A204.1 (cell line): ENCODE results near the gene PAK4.

Experiments used
- FAIRE-seq: peaks from 2 replicates; lab custom pipeline; 2012; peaks lifted over from hg19 to GRCh38; lab: Jason Lieb, UNC

Gene PAK4

DNA sequence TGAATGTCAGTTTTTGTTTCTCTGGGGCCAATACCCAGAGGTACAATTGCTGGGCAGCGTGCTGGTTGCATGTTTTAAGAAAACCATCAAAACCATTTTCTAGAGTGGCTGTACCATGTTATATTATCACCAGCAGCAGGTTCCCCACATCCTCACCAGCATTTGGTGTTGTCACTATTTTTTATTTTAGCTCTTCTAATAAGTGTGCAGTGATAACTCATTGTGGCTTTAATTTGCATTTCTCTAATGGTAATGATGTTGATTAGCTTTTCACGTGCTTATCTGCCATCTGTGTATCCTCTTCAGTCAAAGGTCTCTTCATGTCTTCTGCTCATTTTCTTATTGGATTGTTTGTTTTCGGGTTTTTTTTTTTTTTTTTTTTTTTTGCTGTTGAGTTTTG lies 21.9 kb downstream of the PAK4 start:
- no peak for FAIRE-seq

DNA sequence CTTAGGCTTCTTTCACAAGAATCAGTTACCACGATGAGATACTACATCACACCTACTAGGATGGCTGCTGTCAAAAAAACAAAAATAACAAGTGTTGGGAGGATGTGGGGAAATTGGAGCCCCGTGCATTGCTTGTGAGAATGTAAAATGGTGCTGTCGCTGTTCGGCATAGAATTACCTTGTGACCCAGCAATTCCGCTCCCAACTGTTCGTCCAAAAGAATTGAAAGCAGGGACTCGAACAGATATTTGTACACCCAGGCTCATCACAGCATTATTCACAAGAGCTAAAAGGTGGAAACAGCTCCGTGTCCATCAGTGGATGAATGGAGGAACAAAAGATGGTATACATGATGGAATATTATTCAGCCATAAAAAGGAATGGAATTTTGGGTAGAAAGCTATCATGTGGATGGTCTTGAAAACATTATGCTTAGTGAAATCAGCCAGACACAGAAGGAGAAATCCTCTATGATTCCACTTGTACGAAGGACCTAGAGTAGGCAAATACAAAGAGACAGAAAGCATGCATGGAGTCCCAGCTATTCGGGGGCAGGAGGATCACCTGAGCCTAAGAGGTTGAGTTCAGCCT lies 23.4 kb downstream of the PAK4 start:
- no peak for FAIRE-seq

DNA sequence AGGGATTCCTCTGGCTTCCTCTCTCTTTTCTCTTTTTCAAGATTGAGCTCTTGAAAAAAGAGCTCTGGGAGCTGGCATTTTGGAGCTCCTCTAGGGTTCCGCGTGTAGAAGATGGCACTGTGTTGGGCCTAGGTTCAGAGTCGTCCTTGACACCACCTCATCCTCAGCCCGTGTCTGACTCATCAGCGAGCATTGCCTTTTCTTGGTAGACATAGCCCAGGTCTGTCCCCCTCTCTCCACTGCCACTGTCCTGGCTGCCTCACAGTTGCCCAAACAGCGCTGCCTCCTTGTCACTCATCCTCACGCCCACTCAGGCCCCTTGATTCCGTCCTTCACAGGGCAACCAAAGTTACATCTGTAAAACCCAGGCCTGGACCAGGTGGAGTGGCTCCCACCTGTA lies 24.6 kb downstream of the PAK4 start:
- no peak for FAIRE-seq

DNA sequence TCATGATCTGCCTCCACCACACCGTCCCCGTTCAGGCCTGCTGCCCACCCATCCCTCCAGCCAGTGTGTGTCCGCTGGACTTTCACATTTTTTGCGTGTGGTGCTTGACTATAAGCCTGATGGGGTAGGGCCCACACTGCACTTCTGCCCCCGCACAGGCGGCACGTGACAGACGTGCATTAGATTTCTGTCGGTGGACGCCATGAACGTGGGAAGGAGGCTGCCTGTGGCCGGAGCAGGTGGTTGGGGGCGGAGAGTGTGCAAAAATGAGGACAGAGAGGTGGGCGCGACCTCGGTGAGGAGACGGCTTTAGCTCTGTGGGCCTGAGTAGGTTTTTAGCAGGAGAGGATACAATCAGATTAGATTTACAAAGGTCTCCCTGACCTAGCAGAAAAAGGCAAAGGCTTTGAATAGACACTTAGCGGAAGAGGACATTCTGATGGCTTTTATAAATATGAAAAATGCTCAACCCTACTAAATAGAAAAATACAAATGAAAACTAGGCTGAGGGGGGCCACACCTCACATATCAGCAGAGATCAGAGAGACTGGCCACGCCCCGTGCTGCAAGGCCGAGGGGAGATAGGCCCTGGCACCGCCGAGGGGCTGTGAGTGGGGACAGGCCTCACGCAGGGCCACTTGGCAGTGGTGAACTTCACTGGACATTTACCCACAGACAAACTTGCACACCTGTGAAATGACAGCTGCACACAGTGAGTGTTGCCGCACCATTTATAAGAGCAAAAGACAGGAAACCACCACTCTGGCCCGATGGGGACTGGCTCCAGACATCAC lies 25.4 kb downstream of the PAK4 start:
- FAIRE-seq: no peak

DNA sequence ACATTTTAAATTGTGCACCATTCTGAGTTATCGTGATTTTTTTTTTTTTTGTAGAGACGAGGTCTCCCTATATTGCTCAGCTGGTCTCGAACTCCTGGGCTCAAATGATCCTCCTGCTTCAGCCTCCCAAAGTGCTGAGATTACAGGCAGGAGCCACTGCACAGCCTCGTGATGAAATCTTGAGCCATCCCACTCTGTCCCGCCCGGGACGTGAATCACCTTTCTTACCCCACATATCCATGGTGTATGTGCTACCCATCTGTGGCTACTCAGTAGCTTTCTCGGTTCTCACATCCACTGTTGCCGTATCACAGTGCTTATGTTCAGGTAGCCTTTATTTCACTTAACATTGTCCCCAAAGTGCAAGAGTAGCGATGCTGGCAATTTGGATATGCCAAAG lies 26.5 kb downstream of the PAK4 start:
- FAIRE-seq: no peak

DNA sequence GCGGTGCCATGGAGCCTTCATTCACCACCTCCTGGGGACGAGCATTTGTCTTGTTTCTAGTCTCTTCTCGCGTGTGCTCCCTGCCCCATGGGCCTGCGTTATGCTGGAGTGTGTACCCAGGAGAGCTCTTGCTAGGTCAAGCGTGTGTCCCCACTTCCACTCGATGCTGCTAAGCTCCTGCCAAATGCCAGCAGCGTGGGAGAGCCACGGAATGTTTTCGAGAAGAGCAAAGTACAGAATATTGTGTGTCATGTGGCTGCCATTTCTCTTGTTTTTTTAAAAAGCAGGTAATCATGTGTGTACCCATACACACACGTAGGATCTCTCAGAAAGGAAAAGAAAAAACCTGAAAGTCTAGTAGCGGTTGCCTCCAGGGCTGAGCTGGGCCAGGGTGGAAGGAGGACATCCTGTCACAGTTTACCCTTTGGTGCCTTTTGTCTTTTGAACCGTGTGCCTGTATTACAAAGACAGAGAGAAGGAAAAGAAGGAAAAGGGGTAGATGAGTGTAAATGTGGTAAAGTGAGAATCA lies 28.6 kb downstream of the PAK4 start:
- FAIRE-seq: no peak

DNA sequence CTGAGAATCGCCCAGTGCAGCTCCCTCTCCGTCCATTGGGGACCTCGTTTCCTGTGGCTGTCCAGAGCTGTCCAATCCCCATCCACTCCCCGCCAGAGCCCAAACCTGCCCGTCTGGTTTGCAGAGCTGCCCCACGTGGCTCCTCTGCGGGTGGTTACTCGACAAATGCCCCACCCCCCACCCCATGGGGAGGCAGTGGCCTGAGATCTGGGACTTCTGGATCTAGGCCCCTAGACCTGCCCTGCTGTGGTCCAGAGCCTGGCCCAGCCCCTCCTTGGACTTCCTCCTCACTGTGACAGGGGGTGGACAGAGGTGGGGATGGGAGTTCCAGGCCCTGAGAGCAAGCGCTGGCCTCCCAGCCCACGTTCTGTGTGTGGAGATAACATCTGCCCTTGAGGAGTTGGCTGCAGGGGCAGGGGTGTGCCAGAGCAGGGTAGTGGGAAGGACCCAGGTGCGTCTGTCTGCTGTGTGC lies 29.1 kb downstream of the PAK4 start:
- FAIRE-seq: no peak

DNA sequence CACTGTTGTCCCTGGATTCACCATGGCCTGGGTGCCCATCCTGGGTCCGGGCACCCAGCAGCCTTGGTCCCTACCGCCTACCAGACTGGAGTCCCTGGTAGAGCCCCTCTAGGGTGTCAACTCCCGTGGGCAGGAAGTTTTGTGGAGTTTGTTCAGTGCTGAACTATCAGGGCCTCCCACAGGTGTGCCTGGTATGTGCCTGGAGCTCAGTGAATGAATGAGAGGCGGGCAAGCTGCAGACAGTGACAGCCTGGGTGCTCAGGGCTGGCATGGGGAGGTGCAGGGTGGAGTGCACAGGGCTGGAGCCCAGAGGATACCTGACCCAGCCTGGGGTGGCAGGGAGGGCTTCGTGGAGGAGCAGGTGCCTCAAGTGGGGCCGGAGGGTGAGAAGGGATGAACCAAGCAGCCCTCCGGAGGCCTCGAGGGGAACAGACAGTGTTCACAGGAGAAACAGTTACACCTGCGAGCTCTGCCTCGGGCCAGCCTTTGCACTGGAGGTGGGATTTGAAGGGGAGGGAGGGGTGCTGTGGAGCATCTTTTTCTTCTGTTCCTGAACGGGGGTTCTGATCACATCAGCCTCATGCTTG lies 29.6 kb downstream of the PAK4 start:
- FAIRE-seq: no peak

DNA sequence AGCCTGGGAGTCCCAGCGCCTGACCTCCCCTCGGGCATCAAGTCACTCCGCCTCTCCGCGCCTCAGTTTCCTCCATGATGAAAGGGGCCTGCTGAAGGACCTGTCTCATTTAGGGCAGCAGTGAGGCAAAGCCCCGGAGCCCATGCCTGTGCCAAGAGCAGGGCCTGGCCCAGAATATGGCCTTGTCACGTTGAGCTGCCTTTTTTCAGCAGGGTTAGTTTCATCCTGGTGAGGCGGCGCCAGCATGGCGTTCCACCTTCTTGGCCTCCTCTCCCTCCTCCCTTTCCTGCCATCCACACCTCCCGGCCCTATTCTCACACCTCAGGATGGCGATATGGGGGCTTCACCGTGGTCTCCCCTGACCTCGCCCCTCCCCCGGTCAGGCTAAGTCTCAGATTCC lies 30.2 kb downstream of the PAK4 start:
- FAIRE-seq: no peak

DNA sequence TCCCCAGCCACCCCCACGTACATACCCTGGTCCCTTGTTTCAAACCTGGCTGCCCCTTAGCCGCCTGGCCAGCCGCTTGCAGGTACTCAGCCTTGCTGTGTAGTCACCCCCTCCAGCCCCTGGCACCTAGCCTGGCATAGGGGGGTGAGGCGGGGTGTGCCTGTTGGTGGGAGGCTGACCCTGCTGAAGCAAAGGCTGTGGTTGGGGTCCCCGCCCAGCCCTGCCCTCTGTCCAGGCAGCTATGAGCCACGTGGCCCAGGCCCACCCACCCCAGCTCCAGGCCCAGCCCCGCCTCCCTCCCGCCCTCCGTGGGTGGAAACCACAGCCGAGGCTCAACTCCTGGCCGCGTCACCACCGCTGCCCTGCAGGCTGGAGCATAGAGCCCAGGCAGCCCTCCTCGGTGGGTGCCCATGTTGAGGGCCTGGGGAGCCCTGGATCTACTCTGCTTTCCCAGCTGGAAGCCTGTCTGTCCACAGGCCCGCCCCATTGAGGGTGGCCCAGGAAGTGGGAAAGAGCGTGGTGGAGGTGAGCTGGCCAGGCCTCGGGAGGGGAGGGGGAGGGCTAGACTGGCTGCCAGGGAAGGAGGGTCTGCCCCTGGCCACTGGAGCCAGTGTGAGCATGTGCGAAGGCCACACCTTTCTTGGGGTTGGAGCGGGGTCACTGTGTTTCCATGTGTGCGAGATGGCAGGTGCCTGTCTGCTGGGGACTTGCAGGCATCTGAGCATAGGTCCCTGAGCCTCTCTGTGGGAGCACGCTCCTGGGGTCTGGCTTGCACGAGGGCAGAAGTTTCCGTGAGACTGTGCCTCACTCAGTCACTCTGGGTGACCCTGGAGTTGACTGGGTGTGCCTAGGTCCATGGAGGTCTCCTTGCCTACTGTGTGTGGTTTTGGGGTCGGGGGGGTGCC lies 31.0 kb downstream of the PAK4 start:
- no peak for FAIRE-seq

DNA sequence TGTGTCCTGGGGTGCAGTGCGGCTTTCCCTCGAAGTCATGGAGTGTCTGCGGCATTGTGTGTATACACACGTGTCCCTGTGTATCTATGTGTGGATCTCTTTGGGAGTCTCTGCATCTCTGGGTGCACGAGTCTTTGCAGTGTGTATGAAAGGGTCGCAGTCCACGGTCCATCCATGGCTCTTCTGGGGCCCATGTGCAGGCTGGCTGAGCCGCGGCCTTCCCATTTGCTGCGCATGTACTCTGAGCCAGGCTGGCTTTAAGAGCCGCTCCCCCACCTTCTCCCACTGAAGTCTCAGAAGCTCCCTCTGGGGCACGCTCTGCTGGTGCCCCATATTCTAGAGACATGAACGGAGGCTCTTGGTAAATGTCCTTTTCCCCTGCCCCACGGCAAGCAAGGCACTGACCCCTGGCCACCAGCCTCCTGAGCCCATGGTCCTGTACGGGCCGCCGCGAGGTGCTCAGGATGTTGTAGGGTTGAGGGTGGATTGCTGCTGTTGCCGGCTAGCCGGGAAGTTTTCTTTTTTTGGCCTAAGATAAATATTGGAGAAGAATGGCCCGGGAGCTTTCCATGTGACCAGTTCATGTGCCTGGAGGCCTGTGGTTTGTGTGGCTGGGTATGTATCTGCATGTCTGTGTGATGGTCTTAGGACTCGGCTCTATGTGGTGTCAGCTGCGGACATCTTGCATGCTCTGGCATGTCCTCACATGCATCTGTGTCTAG lies 31.9 kb downstream of the PAK4 start:
- FAIRE-seq: no peak

DNA sequence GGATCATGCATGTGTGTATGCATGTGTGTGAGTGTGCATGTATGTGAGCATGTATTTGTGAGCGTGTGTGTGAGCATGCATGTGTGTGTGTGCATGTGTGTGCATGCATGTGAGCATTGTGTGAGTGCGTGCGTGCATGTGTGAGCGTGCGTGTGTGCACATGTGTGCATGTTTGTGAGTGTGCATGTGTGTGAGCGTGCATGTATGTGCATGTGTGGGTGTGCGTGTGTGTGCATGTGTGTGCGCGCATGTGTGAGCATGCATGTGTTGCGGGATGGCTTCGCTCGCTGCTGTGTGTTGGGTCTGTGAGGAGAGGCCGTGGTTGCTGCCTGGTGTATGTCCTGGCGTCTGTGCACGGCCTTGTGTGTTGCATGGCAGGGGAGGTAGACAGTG lies 32.4 kb downstream of the PAK4 start:
- FAIRE-seq: no peak

DNA sequence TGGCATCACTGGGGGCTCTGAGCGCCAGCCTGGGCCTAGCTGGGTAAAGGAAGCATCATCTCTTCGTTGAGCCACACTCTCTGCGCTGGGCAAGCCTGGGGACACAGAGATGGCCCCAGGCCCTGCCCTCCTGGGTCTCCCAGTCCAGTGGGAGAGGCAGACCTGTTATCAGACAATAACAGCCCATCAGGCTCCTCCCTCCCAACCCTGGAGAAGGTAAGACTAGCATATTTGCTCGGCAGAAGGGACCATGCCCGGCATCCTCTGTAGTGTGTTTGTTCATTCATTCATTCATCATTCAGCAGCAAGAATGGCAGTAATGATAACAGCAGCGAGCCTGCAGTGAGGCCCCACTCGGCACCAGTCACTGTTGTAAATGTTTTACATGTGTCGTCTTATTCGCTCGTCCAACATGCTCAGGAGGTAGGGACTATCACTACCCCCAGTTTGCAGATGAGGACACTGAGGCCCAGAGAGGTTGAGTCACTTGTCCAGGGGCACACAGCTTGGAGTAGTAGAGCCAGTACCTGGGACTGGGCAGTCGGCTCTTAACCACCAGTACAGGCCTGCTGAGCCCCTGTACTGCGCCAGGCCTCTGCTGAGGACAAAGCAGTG lies 33.2 kb downstream of the PAK4 start:
- no peak for FAIRE-seq

DNA sequence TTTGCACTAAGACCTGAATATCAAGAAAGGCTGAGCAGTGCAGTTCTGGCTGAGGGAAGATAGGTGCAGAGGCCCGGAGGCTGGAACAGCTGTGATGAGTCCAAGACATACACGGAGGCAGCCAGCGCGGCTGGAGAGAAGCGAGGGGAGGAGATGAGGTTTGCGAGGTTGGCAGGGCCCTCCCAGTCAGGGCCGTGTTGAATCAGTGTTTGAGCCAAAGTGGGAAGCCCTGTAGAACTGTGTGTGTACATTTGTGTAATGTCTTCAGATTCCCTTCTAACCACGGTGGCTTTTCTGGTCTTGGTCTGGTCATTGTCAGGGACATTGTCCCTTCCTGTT lies 34.9 kb downstream of the PAK4 start:
- no peak for FAIRE-seq

DNA sequence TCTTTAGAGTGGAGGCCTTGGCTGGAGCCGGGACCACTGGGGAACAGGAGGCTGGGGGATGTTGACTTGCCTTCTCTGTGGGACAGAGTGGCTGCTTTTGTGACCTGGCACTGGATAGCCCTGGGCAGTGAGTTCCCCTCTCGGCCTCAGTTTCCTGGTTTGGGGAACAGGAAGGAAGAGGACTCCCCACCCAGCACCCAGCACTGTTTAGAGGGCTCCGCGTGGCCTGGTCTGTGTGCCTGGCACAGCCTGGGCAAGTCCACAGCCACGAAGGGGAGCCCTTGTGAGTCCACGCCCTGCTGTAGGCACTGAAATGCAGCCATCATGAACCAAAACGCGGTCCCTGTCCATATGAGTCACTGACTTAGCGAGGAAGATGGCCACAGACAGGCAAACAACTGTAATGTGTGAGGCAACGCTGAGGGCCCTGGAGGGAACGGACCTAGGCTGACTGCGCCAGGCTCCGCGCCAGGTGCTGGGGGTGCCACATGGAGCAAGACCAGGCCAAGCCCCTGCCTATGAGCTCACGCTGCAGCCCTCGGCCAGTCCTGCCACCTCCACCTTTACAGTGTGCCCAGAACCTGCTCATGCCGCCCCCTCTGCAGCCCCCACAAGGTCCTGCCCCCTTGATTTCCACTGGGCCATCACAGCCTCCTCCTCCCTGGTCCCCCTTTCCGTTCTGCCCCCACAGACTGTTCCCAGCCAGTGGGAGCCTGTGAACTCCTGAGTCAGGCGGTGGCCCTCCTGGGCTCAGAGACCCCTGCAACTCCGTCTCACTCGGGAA lies 35.5 kb downstream of the PAK4 start:
- FAIRE-seq: no peak

DNA sequence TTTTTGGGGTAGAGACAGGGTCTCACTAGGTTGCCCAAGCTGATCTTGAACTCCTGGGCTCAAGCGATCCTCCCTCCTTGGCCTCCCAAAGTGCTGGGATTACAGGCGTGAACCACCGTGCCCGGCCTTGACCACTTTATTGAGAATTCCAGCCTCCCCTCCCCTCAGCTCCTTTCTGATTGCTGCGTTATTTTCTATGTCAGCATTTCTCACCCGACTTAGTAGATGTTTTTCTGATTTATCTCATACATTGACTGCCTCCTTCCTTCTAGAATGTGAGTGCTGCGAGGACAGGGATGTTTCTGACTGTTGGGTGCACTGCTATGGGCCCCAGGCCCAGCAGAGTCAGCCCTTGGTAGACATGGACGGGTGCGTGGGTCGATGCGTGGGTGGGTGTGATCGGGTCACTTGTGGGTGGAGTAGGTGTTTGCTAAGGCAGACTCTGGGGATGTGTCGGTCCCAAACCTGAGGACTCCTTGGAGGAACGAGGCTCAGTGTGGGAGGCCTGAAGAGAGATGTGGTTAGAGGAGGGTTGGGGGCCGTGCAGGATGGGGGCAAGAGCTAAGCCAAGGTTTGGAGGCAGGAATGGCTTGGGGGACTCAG lies 37.0 kb downstream of the PAK4 start:
- no peak for FAIRE-seq

DNA sequence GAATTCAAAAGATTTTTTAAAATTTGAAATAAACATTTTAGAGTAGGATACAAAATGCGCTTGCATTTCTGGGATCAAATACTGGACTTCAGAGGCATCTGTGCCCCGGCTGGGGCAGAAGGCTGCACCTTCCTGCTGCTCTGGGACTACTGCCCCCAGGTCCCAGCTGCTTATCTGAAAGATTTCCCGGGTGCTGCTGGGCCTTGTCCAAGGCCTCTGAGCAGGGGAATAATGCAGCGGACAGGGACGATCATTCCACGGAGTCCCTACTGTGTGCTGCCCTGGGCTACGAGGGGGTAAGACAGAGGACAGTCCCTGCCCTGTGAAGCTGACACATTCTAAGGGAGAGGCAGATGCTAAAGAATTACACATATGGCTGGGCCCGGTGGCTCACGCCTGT lies 38.0 kb downstream of the PAK4 start:
- FAIRE-seq: no peak

DNA sequence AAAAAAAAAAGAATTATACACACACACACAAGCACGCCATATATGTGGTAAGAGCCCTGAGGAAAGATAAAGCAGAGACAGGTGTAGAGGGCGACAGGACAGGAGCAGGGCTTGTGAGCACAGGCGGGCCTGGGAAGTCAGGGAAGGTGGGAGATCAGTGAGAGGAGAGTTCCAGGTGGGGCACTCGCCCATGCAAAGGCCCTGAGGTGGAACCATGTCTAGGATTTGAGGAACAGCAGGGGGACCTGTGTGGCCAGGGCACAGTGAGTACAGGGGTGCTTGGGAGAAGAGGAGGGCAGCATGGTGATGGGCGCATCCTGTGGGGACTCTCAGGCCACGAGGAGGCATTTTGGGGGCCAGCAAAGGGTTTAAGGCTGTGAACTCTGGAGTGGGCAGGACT lies 38.7 kb downstream of the PAK4 start:
- FAIRE-seq: no peak

DNA sequence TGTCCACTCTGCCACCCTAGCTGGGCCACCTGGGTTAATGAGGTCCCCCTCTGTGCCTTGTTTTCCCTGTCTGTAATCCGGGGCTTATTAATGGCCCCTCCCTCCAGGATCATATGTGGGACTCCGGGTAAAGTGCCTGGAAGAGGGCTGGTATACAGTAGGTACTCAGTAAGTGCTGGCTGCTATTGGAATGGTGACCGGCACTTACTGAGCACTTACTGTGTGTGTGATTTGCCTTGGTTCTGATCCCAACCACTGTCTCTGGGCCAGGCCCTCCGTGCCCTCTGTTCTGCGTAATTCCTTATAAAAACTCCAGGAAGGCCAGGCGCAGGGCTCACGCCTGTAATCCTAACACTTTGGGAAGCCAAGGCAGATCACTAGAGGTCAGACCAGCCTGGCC lies 40.3 kb downstream of the PAK4 start:
- no peak for FAIRE-seq
